Measurements from ENCODE around the gene CRYL1. TPM values are rescaled to one million over a fixed set of nuclear protein-coding genes. Genes with fewer than 3 reads are reported as not detected.

Gene CRYL1
- total RNA-seq, 1 experiment from 2014 or later: 3.7 TPM

- Histone ChIP-seq H2BK12ac (ENCODE audit: insufficient read length, low read depth, low read length) (no peak overlapping the region), H3K56ac (ENCODE audit: insufficient read length, low read depth, low read length) (no peak overlapping the region), H3K27me3 (ENCODE audit: insufficient read depth, low read length) (no peaks in the 10 kb centered on the region), H3K79me2 (ENCODE audit: insufficient read depth, low read length) (no peaks in the 10 kb centered on the region), H2BK5ac (ENCODE audit: insufficient read length, low read length) (no peak overlapping the region), H2BK20ac (ENCODE audit: low read depth, low read length, poor library complexity, severe bottlenecking) (no peak overlapping the region), H3K9ac (ENCODE audit: extremely low read depth, insufficient read length, low read length) (no peak overlapping the region), H3K4ac (ENCODE audit: low read depth, low read length) (no peak overlapping the region), H3T11ph (ENCODE audit: low read length) (no peak overlapping the region), H2AK5ac (ENCODE audit: insufficient read length, low read length) (no peak overlapping the region), H4K20me1 (ENCODE audit: control insufficient read depth, insufficient read depth, insufficient read length) (no peaks in the 10 kb centered on the region), H4K8ac (replicated peaks; ENCODE audit: insufficient read length, low read depth, low read length) (no peak overlapping the region), H2AFZ (ENCODE audit: low read length) (no peak overlapping the region), H2BK120ac (ENCODE audit: low read depth, low read length, poor library complexity, severe bottlenecking) (no peak overlapping the region), H3K18ac (ENCODE audit: insufficient read length, low read depth, low read length) (no peak overlapping the region), H2BK15ac (ENCODE audit: low read depth, low read length) (no peak overlapping the region), H3K9me3 (ENCODE audit: control insufficient read depth, low read depth, low read length) (no peaks in the 10 kb centered on the region), H3K79me1 (ENCODE audit: insufficient read depth, low read depth, low read length, poor library complexity, severe bottlenecking) (no peaks in the 10 kb centered on the region), H3K27ac (ENCODE audit: insufficient read length, low read depth, low read length) (no peak overlapping the region), H3K14ac (ENCODE audit: insufficient read depth, low read length) (no peak overlapping the region), H3K4me2 (ENCODE audit: insufficient read depth, insufficient read length, low read length) (no peak overlapping the region), H3K4me1 (ENCODE audit: insufficient read depth, low read length) (no peaks in the 10 kb centered on the region), H3K23ac (ENCODE audit: insufficient read length, low read depth, low read length) (no peak overlapping the region), H3K23me2 (ENCODE audit: insufficient read length, low read depth, low read length, poor library complexity, severe bottlenecking) (no peaks in the 10 kb centered on the region), H4K5ac (ENCODE audit: insufficient read length, low read depth, low read length) (no peak overlapping the region), H4K91ac (ENCODE audit: insufficient read length, low read depth, low read length) (no peak overlapping the region)
- H3K27ac Mint-ChIP-seq: no peak overlapping the region; a peak in 1 of 7 replicates
- H3K4me3 Mint-ChIP-seq: no peak overlapping the region
- H3K4me1 Mint-ChIP-seq: peaks cover 2 to 6% of the 10 kb centered on the region in 2 experiments; a peak in 1 of 4 replicates
- no peak for TF ChIP-seq CTCF (conservative IDR thresholded peaks at IDR 0.05)
- H3K27me3 Mint-ChIP-seq (ENCODE audit: low read depth): peaks cover 3% of the 10 kb centered on the region; the same call in 1 of the 2 replicates
- peaks cover under 1% of the 10 kb centered on the region in 2 experiments; a peak in 2 of 5 replicates for H3K9me3 Mint-ChIP-seq
- H3K36me3 Mint-ChIP-seq (ENCODE audit: insufficient read depth in 1 of 3, low read depth in 3 of 3): no peaks in the 10 kb centered on the region
- no CpG with 5 or more reads among the region's 3 CpGs for WGBS (ENCODE audit: extremely low coverage, insufficient read length, low lambda C conversion rate)
- DNase-seq: no peak
These were observed 144.3 kb downstream of the CRYL1 start for GRCh38 chr13:20381401-20381800.
